GM18868 (cell line): Measurements from ENCODE around the gene LY6G6F.

Source experiments
- ATAC-seq: cut with Tn5 transposase; IDR thresholded peaks from one replicate; pipeline ENCODE4 v1.9.1; 2021; ENCODE audit warnings: mild to moderate bottlenecking, moderate library complexity; ENCODE audit not compliant: unreplicated experiment

LY6G6F gene

DNA sequence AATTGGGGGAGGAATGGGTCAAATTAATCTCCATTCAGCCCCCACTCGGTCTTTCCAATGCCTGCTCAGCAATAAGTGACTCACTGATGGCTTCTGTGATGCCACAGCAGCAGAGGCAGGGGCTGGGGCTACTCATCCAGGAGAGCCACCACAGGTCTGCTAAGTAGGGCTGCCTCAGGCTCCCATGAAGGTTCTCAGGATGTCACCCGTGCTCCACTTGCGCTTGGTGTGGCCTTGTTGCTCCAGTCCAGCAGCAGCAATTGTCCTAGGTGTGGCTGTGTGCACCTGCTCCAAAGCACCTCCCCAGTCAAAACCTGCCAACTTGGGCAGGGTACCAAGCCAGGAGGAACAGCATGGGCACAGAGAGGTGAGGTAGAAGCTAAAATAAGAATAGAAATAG lies 15.5 kb downstream of the LY6G6F start:
- no peak for ATAC-seq

DNA sequence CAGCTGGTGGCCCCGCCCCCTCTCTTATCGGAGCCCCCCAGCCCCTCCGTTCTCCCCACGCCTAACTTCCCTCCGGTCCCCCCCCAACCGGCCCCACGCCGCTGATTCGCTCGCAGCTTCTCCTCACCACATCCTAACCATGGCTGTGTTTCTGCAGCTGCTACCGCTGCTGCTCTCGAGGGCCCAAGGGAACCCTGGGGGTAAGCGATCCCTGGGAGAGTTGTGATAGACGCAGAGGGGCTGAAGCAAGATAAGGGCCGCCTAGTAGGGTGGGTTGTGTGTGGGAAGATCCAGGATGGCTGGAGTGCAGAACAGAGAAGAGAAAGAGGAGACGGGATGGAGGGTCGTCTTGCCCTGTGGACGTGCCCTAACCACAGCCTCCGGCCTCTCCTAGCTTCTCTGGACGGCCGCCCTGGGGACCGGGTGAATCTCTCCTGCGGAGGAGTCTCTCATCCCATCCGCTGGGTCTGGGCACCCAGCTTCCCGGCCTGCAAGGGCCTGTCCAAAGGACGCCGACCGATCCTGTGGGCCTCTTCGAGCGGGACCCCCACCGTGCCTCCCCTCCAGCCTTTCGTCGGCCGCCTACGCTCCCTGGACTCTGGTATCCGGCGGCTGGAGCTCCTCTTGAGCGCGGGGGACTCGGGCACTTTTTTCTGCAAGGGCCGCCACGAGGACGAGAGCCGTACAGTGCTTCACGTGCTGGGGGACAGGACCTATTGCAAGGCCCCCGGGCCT lies 16.7 kb downstream of the LY6G6F start, which contains the start of gene MPIG6B:
Gene MPIG6B, plus strand, starts transcription at position 129 of the 735 bp plus-strand sequence. Its CDS starts 11 bp downstream, at position 140.
- no peak for ATAC-seq

DNA sequence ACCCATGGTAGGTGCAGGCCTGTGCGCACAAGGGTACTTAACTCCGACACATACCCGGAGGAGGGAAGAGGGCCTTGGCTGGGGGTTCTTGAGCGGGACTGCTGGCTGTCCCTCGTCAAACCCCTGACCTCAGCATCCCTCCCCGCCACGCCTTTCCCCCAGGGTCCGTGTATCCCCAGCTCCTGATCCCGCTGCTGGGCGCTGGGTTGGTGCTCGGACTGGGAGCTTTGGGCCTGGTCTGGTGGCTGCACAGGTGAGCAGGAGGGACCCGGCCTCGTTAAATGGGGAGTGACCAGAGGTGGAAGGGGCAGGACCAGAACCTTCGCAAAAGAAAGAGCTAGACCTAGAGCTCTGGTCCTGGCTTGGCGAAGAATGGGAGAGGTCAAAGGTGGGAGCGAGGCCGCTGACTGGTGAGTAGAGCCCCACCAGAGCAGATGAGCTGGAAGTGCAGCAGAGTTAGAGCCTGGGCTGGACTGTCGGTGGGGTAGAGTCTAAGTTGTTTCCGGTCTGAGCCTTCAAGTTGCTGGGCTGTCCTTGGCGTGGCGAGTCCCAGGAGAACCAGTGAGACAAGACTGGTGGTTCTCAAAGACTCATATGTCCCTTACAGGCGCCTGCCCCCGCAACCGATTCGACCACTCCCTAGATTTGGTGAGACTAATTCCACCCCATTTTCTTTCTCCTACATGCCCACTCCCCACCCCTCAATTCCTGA lies 17.5 kb downstream of the LY6G6F start:
- no peak for ATAC-seq

DNA sequence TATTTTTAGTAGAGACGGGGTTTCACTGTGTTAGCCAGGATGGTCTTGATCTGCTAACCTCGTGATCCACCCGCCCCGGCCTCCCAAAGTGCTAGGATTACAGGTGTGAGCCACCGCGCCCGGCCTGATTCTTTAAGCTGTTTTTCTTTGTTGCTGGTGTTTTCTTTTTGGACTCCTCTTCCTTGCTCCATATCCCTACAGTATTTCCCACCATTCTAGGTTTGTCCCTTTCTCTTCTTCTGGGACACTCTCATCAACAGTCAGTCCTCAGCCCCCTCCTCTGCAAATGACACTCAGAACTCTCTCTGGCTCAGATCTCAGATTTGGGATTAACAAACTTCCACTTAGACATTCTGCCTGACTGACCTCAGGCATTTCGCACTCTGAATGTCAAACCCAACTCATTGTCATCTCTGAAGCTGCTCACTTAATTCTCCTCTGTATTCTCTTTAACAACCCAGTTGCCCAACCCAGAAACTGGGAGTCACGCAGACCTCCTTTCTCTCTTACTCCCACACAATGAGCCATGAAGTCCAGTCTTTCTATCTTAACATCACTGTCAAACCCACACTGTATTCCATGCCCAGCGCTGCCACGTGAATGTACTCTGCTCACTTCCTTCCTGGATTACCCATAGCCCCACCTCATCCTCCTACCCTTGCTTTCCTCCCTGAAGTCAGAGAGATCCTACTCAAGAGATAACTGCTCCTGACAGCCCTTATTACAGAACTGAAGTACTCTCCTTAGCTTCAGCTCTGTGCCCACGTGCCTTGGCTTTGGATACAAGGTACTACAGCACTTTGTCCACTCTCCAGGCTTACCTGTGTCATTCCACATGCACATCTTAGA lies 19.1 kb downstream of the LY6G6F start:
- ATAC-seq, result no peak

DNA sequence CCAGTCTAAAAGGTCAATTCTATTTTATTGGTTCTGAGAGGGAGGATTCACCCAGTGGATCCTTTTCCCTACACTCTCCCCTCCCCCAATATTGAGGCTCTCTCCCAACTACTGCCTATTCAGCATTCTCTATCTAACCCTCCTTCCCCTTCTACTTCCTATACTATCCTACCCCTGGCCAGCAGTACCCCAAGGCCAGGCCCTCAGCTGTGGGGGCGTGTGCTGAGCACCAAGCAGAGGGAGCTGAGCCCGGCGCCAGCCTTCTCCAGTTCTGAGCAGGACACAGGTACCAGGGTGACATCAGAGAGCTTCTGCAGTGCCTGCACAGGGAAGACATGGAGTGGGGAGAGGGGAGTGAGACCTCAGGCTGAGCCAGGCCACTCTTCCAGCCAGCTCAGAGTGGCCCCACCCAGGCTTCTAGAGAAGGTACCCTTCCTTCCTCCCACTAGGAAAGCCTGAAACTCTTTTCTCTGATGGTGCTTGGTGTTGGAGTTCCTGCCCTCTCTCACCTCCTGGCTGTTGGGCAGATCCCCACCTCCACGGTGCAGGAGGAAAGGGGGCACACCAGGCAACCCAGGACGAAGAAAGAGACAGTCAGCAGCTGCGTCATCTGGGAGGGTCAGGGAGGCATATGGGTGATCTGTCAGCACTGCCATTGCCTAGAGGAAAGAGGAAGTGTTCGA lies 20.5 kb downstream of the LY6G6F start:
- no peak for ATAC-seq

DNA sequence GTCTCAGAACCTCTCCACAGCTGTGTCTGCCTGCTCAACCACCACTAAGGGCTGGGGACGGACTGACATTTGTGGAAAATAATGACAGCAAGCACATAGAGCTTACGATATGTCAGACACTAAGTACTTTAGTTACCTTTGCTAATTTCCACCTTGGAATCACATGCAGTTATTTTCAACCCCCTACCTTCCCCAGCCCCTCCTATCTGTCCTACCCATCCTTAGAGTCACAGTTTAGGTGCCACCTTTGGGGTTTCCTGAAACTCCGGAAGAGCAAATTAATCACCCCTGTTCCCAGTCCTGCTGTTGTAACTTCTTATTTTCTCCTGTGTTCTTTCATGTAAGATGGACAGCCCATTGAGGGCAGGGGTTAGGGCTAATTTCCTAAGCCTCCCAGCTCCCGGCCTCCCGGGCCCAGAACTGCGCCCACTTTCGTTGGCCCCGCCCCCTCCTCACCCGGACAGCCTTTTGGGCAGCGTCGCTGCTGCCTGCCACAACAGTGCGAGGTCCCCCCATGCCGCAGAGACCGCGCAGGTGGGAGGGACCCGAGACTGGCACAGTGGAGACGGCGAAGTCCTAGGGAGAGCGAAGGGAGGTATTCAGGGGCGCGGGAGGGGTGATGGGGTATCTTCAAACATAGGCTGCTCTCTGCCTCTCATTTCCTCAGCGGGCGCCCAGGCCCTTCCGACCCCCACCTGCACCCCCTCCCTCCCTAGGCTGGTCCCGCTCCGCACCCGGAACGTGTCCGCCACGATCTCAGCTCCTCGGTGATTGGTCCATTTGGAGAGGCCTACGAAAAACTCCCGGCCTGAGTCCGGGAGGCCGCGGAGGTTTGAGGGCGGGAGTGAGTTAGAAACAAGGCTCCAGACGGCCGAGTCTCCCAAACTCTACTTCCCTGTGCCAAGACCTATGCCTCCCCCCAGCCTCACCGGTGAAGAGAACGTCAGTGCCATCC lies 21.3 kb downstream of the LY6G6F start:
- no peak for ATAC-seq

DNA sequence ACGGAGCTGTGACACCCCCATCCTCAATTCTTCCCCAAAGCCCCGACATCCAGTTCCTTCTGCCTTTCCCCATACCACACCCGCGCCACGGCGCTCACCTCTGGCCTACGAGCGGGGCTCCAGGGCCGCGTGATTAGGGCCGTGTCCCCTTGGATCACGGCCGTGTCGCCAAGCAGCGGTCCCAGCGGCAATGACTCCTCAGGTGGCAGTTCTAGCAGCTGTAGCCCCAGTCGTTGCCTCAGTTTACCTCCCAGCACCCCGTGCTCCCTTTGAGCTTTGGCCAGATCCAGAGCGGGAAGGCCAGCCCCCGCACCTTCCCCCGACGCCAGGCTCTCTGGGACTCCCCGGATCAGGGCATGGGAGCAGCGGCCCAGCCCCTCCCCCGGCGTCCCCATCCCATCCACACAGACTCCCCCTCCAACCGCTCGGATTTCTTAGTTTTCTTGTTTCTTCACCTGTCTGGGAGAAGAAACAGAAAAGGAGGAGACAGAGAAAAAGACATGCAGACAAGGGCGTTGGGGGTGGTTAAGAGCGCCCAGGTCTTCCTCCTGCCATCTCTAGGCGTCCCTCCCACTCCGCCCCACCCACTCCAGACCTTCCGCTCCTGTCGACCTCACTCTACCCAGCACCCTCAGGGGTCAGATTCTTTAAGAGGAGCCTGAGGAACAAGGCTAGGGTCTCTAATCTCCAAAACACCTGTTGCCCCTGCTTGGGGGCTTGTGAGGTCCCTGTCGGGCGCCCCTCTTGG lies 22.3 kb downstream of the LY6G6F start, which contains the start of gene DDAH2:
Gene DDAH2, minus strand, starts transcription at position 533 of the 748 bp plus-strand sequence. Its CDS starts 138 bp downstream, at position 395.
- ATAC-seq, result no peak

DNA sequence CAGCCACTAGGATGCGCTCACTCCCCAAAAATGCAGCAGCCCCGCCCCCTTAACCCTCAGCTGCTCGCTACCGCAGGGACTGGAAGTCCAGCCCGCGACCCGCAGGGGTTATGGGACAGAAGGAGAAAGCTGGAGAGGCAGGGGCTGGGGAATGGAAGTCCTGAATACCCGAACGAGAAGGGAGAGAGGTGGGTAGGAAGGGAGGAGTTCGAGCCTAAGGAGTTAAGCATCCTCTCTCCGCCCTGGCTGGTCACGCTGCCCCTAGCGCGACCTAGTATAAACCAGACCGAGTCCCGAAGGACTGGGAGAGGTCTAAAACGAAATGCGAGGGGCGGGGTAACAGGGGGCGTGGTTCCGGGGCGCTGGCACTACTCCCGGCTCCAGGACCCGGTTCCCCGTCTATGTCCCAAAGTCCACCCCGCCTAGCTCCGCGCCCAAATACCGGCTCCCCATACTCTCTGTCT lies 22.9 kb downstream of the LY6G6F start:
- ATAC-seq, result no peak

DNA sequence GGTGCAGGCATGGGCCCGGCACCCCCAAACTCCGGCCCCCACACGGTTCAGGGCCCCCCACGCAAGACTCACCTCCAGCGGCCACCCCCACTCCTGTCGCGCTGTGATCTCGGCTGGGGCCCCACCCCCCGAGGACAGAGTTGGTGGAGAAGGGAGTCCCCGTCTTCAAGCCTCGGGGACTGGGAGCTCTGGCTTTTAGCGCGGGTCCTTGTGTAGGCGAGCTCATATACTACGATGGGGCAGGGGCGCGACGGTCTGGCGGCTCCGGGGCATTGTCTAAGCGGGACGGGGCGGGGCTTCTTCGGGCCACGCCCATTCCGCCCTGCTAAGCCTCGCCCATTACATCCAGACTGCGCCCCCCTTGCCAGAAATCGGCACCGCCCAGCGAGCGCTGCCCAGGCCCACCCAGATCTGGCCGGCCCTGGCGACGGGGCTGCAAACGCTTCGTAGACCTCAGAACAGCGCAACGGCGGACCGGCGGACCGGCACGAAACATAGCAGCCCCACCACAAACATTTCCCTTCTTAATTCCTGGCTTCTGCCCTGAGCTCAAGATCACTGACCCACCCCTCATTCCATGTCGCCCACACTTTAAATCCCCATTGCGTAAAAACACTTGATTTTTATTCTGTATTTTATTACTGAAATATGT lies 23.4 kb downstream of the LY6G6F start:
- ATAC-seq, result no peak

DNA sequence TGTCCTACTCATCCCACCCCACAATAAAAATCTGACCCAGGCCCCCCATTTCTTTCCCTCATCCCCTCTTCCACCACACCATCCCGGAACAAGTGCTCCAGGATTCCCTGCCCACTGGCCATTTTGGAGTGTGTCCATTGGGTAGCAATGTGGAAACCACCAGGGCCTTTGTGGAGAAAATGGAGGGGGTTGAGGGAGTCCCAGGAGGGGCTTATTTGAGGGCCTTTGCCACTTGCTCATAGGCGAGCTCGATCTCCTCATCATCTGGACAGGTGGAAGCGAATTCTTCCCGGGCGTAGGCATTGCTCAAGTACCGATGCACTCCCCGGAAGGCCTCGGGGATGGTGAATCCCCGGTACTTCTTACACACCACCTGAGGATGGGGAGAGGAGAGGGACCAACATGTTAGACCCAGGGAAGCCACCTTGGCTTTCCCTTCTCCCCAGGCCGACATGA lies 24.0 kb downstream of the LY6G6F start:
- no peak for ATAC-seq

DNA sequence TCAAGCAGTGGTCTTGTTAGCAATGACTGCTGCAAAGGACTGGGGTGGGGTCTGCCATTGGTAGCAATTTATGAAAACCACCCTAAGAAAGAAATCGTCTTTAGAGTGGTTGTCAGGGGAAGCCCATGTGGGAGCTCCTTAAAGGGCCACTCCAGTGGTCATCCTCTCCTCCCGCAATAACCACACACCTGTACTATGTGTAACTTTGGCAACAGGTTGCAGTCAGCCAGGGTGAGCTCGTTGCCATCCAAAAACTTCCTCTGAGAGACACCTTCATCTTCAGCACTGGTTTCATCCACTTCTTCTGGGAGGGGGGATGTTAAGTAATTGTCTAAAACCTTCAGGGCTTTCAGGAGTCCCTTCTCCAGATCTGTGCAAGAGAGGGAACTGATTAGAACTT lies 25.4 kb downstream of the LY6G6F start:
- ATAC-seq, result no peak

DNA sequence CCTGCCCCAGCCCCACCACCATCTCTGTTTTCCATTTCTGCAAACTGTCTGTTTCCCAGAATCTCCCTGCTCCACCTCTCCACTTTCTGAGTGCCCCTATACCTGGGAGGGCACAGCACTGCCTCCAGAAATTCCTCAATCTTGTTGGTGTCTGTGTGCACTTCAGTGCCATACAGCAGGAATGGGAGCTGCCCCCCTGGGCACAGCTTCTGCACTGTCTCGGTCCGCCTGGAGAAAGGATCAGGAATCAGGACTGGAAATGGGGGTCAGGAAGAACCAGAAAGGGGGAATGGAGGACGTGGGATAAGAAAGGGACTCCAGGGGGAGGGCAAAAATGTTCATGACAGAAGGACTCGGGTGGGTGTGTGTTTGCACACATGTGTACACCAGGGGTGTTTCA lies 27.1 kb downstream of the LY6G6F start:
- ATAC-seq, result no peak

DNA sequence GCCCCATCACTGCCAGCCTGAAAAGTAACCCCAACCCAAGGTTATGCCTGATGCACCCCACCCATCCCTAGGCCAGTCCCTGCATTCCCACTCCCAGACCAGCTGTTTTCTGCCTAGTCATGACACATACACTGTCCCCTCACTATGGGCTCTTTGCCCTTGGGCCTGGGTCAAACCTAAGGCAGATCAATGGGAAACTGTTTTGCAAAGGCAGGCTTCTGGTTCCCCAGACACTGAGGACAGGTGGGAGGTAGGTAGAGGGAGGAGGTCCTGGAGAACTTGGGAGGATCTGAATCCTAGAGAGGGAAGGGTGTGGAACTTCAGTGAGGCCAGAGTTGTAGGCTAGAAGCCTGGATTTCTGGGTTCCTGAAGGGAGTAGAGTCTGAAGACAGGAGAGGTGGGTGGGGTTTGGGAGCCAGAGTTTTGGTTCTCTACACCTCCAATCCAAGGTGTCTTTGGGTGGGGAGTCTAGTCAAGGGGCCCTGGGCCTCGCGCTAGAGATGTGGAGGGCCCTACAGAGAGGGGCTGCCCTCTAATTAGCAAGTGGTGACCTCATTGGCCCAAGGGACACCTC lies 27.7 kb downstream of the LY6G6F start:
- no peak for ATAC-seq

DNA sequence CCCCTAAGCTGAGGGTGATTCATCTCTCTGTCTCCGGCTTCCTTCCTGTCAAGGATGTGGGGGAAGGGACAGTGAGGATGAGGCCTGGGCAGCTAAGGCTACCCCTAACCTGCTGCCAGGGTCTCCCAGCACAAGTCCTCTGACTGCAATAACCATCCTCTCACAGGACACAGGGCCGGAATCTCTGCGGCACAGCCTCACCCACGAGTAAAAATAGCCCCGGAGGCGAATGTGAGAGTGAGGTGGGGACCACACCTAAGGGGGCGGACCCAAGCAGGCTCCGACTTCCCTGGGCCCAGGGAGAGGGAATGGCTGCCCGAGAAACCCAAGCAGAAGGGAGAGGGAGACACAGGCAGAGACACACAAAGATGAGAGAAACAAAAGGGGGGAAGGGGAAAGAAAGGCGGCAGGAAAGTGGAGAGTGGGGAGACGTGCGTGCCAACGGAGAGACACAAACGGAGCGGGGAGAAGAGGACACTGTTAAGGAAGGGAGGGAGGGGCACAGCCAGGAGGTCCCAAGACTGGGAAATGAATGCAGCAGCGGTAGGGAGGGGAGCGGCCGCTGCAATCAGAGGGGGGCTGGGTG lies 28.2 kb downstream of the LY6G6F start:
- peak; percentile 32 for ATAC-seq

DNA sequence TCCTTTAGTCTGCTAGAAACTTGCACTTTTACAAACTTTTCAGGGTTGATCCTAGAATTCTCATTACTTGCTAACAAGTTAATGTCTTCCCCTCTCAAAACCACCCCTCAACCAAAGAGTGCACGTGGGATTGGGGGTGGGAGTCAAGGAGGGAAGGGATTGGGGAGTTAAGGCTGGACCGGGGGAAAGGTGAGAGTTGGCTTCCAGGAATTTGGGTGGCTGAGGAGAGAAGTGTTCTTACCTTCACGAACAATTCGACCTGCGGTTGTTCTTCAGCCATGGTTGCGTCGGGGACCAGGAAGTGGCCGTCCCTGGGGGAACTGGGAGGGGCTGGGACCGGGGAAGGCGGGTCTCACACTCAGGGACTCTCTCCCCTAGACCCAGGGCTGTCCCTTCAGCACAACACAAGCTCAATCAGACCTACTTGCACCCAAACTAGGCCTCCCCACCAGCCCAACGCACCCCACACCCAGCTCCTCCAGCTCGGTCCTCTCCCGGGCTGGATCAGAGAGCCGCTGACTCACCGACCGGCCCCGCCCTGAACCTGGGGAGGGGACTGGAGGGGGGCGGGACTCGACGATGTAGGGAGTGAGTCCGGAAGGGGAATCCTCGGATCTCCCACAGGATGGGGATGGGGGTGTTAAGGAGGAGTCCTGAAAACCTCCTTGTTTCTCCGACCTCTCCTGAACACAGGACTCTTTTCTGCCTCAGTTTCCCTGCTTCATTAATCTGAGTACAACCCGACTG lies 29.5 kb downstream of the LY6G6F start, which contains the start of gene CLIC1:
Gene CLIC1, minus strand, starts transcription at position 510 of the 747 bp plus-strand sequence. Its CDS starts 230 bp downstream, at position 280.
- ATAC-seq, result peak; percentile 28

DNA sequence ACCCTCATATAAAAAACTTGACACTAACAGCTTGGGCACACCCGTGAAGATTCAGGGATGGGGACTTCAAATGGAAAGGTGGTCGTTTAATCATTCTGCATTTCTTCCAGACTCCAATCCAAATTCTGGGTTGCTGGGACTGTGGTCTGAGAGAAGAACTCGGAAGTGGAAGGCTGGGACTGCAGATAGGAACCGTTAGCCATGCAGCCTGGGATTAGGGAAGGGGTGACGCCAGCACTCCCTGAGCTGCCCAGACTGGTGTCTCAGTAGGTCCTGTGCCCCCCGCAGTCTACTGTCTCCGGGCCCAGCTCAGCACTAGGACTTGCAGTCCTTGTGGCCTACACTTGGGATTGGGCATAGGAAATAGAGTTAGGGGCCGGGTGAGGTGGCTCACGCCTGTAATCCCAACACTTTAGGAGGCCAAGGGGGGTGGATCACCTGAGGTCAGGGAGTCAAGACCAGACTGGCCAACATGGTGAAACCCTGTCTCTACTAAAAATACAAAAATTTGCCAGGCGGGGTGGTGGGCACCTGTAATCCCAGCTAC lies 30.2 kb downstream of the LY6G6F start:
- no peak for ATAC-seq
